ENCODE measurements around the gene TOX4.

The TOX4 gene

GRCh38 chr14:21523203-21523602 is 46.2 kb downstream of the TOX4 start:
- no peaks in the 10 kb centered on the region for H4K20me1 ChIP-seq (ENCODE audit: low read depth, low read length)
- no peak overlapping the region for H3K4me3 ChIP-seq (ENCODE audit: insufficient read depth, low read length, poor library complexity, severe bottlenecking)
- no peaks in the 10 kb centered on the region for H3K9me3 ChIP-seq (ENCODE audit: insufficient read depth, low read length)
- H3K9ac ChIP-seq (ENCODE audit: low read length) = no peak overlapping the region
- no peaks in the 10 kb centered on the region for H3K79me2 ChIP-seq (ENCODE audit: insufficient read depth, low read length)
- no peaks in the 10 kb centered on the region for H3K9me2 ChIP-seq (replicated peaks; ENCODE audit: insufficient read depth, low read length)
- no peaks in the 10 kb centered on the region for H3F3A ChIP-seq (ENCODE audit: insufficient read depth)
- no peaks in the 10 kb centered on the region for H3K27me3 ChIP-seq (ENCODE audit: low read length)
- no peak overlapping the region for H3K27ac ChIP-seq (ENCODE audit: low read depth, low read length)
- H3K36me3 ChIP-seq (ENCODE audit: low read length) = no peaks in the 10 kb centered on the region
- H3K4me2 ChIP-seq (ENCODE audit: low read depth, low read length, poor library complexity, severe bottlenecking) = no peak overlapping the region
- TF ChIP-seq EZH2phosphoT487 (conservative IDR thresholded peaks at IDR 0.05; ENCODE audit: low read length) = no peak
- no peak overlapping the region for H2AFZ ChIP-seq (ENCODE audit: low read depth, low read length, severe bottlenecking)

- Histone ChIP-seq H2AFZ (ENCODE audit: low read depth, low read length, severe bottlenecking) (no peak overlapping the region), H3K4me2 (ENCODE audit: low read depth, low read length, poor library complexity, severe bottlenecking) (no peak overlapping the region), H3F3A (ENCODE audit: insufficient read depth) (no peaks in the 10 kb centered on the region), H3K27me3 (ENCODE audit: low read length) (no peaks in the 10 kb centered on the region), H3K36me3 (ENCODE audit: low read length) (no peaks in the 10 kb centered on the region), H3K27ac (ENCODE audit: low read depth, low read length) (no peak overlapping the region), H4K20me1 (ENCODE audit: low read depth, low read length) (no peaks in the 10 kb centered on the region), H3K79me2 (ENCODE audit: insufficient read depth, low read length) (no peaks in the 10 kb centered on the region), H3K9me3 (ENCODE audit: insufficient read depth, low read length) (no peaks in the 10 kb centered on the region), H3K4me3 (ENCODE audit: insufficient read depth, low read length, poor library complexity, severe bottlenecking) (no peak overlapping the region), H3K9me2 (replicated peaks; ENCODE audit: insufficient read depth, low read length) (no peaks in the 10 kb centered on the region), H3K9ac (ENCODE audit: low read length) (no peak overlapping the region)
- no peak for TF ChIP-seq CTCF (IDR thresholded peaks at IDR 0.05; ENCODE audit: insufficient read depth, low read length, poor library complexity, severe bottlenecking)
- TF ChIP-seq EZH2phosphoT487 (conservative IDR thresholded peaks at IDR 0.05; ENCODE audit: low read length) = no peak
These were observed 47.8 kb downstream of the TOX4 start for GRCh38 chr14:21524575-21525490.

DNA sequence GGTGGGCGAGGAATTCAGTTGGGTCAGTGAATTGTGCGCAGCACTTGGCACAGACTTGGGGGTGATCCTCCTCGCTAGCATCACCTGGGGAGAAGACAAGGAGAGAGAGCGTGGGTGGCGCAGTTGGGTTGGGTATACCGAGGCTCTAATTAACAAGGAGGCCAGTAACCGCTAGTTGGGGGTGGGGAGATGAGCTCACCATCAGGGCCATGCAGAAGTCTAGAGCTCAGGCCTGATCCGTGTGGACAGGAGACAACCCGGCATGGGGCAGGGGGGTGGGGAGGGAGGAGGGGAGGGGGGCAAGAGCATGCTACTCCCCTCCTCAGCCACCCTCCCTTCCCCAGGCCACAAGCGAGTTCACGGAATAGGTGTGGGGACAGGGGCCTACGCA is 48.6 kb downstream of the TOX4 start:
- H3K36me3 ChIP-seq (ENCODE audit: low read length) = no peaks in the 10 kb centered on the region

More for the DNA sequence above, 48.6 kb downstream of the TOX4 start:
- Histone ChIP-seq H3F3A (ENCODE audit: insufficient read depth) (no peaks in the 10 kb centered on the region), H3K9me3 (ENCODE audit: insufficient read depth, low read length) (no peaks in the 10 kb centered on the region), H3K4me2 (ENCODE audit: low read depth, low read length, poor library complexity, severe bottlenecking) (no peak overlapping the region), H2AFZ (ENCODE audit: low read depth, low read length, severe bottlenecking) (no peak overlapping the region), H3K9me2 (replicated peaks; ENCODE audit: insufficient read depth, low read length) (no peaks in the 10 kb centered on the region), H3K4me3 (ENCODE audit: insufficient read depth, low read length, poor library complexity, severe bottlenecking) (no peak overlapping the region), H3K27me3 (ENCODE audit: low read length) (no peaks in the 10 kb centered on the region), H3K79me2 (ENCODE audit: insufficient read depth, low read length) (no peaks in the 10 kb centered on the region), H3K27ac (ENCODE audit: low read depth, low read length) (no peak overlapping the region), H3K9ac (ENCODE audit: low read length) (no peak overlapping the region), H4K20me1 (ENCODE audit: low read depth, low read length) (no peaks in the 10 kb centered on the region)
- TF ChIP-seq EZH2phosphoT487 (conservative IDR thresholded peaks at IDR 0.05; ENCODE audit: low read length) (no peak), CTCF (IDR thresholded peaks at IDR 0.05; ENCODE audit: insufficient read depth, low read length, poor library complexity, severe bottlenecking) (no peak)
